ENCODE results near the gene INPP4A.

Gene INPP4A

DNA sequence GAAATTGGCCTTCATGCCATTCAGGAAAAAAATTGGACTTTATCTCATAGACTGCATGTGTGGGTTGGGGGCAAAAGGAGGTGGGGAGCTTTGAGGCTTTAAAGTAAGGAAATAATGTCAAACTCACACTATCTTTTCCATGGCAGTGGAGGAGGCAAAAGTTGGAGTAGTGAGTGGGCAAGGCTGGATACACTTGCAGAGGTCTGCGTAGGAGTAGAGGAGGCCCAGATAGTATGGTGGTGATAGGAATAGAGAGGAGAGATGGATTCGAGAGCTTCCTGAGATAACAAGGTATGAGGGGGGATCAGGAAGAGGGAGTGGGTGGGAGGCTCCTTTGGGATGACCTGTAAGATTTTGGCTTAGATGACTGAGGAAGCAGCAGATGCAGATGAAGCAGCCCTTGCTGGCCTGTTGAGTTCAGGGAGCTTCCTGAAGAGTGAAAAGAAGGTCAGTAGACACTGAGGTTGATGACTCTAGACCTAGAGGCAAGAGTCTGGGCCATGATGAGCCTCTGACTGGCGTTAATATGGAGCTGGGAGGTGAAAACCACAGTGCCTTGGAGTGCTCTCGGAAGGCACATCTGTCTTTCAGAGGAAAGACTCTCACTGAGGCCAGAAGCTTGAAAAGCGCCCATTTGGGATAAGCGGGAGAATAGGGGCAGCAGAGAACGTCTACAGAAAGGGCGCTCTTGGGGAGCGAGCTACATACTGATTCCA, 169.5 kb downstream of the INPP4A start:
- TF ChIP-seq, protein P1, sequence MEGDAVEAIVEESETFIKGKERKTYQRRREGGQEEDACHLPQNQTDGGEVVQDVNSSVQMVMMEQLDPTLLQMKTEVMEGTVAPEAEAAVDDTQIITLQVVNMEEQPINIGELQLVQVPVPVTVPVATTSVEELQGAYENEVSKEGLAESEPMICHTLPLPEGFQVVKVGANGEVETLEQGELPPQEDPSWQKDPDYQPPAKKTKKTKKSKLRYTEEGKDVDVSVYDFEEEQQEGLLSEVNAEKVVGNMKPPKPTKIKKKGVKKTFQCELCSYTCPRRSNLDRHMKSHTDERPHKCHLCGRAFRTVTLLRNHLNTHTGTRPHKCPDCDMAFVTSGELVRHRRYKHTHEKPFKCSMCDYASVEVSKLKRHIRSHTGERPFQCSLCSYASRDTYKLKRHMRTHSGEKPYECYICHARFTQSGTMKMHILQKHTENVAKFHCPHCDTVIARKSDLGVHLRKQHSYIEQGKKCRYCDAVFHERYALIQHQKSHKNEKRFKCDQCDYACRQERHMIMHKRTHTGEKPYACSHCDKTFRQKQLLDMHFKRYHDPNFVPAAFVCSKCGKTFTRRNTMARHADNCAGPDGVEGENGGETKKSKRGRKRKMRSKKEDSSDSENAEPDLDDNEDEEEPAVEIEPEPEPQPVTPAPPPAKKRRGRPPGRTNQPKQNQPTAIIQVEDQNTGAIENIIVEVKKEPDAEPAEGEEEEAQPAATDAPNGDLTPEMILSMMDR (IDR thresholded peaks at IDR 0.05; ENCODE audit: borderline replicate concordance, insufficient read depth, low read depth, low read length): no peak
- no peak overlapping the region for H3K4me3 ChIP-seq (ENCODE audit: low read depth, low read length)

DNA sequence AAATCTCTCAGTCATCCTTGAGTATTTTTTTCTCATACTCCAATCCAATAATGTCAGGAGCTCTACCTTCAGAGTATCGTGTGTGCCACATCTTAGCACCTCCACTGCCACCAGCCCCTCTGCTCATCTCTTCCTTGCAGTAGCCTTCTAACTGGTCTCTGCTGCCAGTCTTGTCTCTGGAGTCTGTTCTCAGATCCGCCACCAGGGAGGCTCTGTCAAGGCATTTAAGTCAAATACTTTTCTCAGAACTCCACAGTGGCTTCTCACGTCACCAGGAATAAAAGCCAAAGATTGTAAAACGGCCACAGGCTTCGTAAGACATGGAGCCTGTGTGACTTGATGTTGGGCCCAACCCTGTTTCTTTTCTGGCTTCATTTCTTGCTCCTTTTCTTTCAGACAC, 170.8 kb downstream of the INPP4A start:
- TF ChIP-seq, protein P1 (IDR thresholded peaks at IDR 0.05; ENCODE audit: borderline replicate concordance, insufficient read depth, low read depth, low read length): no peak
- H3K4me3 ChIP-seq (ENCODE audit: low read depth, low read length): no peak overlapping the region

DNA sequence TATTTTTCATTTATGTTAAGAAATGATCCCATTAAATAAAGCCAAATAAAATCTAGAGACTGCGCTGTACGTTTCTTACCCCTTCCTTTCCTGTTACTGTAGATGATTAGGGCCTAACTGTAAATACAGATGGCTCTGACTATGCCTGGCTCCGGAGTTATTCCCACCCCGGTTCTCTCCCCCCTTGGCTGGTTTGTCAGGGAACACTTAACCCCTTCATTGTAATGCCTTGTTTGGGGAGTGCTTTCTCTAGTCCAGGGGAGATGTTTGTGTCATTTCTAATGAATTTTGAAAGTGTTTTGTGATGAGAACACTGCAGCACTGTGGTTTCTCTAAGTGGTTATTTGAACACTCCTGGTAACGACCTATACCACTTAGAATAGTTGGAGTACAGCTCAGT, 172.5 kb downstream of the INPP4A start:
- TF ChIP-seq, protein P1 (IDR thresholded peaks at IDR 0.05; ENCODE audit: borderline replicate concordance, insufficient read depth, low read depth, low read length): no peak
- H3K4me3 ChIP-seq (ENCODE audit: low read depth, low read length): no peak overlapping the region

DNA sequence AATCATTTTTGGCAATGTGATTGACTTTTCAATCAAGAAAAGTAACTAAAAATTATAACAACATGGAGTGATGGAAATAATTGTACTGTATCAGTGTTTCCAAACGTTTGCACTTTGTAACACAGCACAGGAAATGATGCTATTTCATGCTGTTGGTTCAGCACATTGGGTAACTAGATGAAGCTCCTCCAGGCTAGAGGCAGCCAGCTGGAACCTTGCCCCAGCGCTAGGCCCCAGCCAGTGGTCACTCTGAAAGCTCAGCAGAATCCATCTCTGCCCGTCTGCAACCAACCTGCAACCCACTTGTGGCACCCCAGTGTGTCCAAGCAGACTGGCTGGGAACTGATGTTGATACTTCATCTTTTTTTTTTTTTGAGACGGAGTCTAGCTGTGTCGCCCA, 179.0 kb downstream of the INPP4A start:
- TF ChIP-seq, protein P1 (IDR thresholded peaks at IDR 0.05; ENCODE audit: borderline replicate concordance, insufficient read depth, low read depth, low read length): no peak
- no peak overlapping the region for H3K4me3 ChIP-seq (ENCODE audit: low read depth, low read length)

DNA sequence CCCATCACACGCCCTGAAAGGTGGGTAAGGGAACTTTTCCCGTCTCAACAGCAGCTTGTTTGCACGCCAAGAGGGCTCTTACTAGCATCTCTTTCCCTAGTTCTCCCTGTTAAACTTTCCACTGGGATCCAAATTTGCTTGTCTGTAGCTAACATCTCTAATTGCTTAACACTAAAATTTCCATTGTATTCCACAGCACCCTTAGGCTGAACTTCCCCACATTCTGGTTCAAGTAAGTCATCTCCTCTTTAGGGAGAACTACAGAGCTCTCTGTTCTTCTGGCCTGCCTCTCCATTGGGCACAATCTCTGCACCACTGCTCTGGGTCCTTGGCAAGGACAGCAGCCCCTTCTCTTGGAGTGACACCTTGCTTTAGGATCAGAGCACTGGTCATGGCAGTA, 187.7 kb downstream of the INPP4A start:
- no peak overlapping the region for H3K4me3 ChIP-seq (ENCODE audit: low read depth, low read length)
- TF ChIP-seq, protein P1 (IDR thresholded peaks at IDR 0.05; ENCODE audit: borderline replicate concordance, insufficient read depth, low read depth, low read length): no peak

DNA sequence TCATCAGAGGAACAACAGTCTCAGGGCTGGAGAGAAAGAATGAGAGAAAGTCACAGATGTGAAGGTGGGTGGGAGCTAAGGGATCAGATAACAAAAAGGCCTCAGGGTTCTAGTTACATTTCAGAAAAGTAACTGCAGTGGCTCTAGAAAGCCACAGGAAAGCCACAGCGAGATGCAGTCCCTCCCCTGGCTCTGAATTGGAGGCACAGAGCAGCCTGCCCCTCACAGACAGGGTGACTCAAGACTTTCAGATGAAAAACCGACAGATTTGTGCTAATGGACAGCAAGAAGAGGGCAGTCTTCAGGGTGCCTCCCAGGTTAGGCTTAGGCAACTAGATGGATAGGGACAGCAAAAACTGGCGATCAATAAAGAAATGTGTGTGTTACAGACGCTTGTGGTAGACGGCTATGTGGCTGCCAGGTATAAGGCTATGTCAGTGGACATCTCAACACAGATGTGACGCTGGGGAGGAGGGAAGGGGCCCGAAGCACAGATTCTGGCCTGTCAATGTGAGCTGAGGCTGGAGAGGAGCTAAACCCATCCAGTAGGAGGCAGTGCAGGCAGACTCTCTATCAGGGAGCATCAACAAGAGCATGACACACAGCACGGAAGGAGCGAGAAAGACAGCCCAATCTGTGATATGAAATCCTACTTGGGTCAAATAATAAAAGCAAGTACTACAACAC, 189.9 kb downstream of the INPP4A start:
- TF ChIP-seq, protein P1 (IDR thresholded peaks at IDR 0.05; ENCODE audit: borderline replicate concordance, insufficient read depth, low read depth, low read length): peak; percentile 49; the same call in 1 of the 2 replicates
- no peak overlapping the region for H3K4me3 ChIP-seq (ENCODE audit: low read depth, low read length)

Data from GM12875 (cell line).